MM.1S (cell line): ENCODE measurements around the gene VAC14.

ENCODE experiments used
- CTCF ChIP-seq: fragments of 300-600 bp; sonication (generic); IDR thresholded peaks from 2 replicates; pipeline ENCODE4 v1.5.1; 2016; ENCODE audit warnings: antibody characterized with exemption, low read length, mixed read lengths
- EZH2phosphoT487 ChIP-seq: fragments of 300-600 bp; sonication (generic); IDR thresholded peaks from 2 replicates; pipeline ENCODE4 v1.6.1; 2018; ENCODE audit warnings: antibody characterized with exemption, low read length

GRCh38 chr16:70680495-70681381 lies 120.2 kb downstream of the VAC14 start:
- TF ChIP-seq CTCF, result no peak
- TF ChIP-seq EZH2phosphoT487, result no peak
